HG03575 (cell line): ENCODE results near the gene ATRAID.
"Not testable (repeated sequence)": the region's sequence is repeated elsewhere in the genome, so short reads cannot be mapped to it uniquely, and the experiment has no call there.

Experiments
- ATAC-seq: cut with Tn5 transposase; IDR thresholded peaks from one replicate; pipeline ENCODE4 v1.9.1; 2021; ENCODE audit not compliant: unreplicated experiment, insufficient number of reproducible peaks, low FRiP score; ENCODE audit errors: extremely low read depth

The ATRAID gene

GRCh38 chr2:27189989-27190388 is 21.9 kb upstream of the ATRAID start:
- ATAC-seq = no peak

GRCh38 chr2:27191070-27191829 is 20.6 kb upstream of the ATRAID start:
- no peak for ATAC-seq

- ATAC-seq = no peak
Measured at GRCh38 chr2:27194538-27195354, 17.1 kb upstream of the ATRAID start.

GRCh38 chr2:27195799-27196198 is 16.0 kb upstream of the ATRAID start:
- ATAC-seq = not testable (repeated sequence)

- ATAC-seq = not testable (repeated sequence)
Measured at GRCh38 chr2:27198068-27198467, 13.8 kb upstream of the ATRAID start.

- ATAC-seq = no peak
Measured at GRCh38 chr2:27198627-27199026, 13.2 kb upstream of the ATRAID start.

- ATAC-seq = no peak
Measured at GRCh38 chr2:27199241-27199640, 12.6 kb upstream of the ATRAID start.

- no peak for ATAC-seq
Measured at GRCh38 chr2:27201675-27202074, 10.2 kb upstream of the ATRAID start.

- no peak for ATAC-seq
Measured at GRCh38 chr2:27202854-27203253, 9.0 kb upstream of the ATRAID start.

- no peak for ATAC-seq
Measured at GRCh38 chr2:27203741-27204140, 8.1 kb upstream of the ATRAID start.

- no peak for ATAC-seq
Measured at GRCh38 chr2:27204566-27204965, 7.3 kb upstream of the ATRAID start.

- ATAC-seq = no peak
Measured at GRCh38 chr2:27205206-27205605, 6.6 kb upstream of the ATRAID start.

- ATAC-seq = no peak
Measured at GRCh38 chr2:27206346-27206745, 5.5 kb upstream of the ATRAID start.

GRCh38 chr2:27208486-27209050 is 3.3 kb upstream of the ATRAID start:
- no peak for ATAC-seq

GRCh38 chr2:27209621-27210401 is 2.0 kb upstream of the ATRAID start:
- ATAC-seq = no peak

GRCh38 chr2:27211241-27211942 is 449 bp upstream of the ATRAID start:
- no peak for ATAC-seq

- ATAC-seq = no peak
Measured at GRCh38 chr2:27212626-27213471, 1.0 kb downstream of the ATRAID start.

GRCh38 chr2:27214941-27215340 is 3.1 kb downstream of the ATRAID start:
- ATAC-seq = no peak
